GM18907 (cell line): ENCODE results near the gene PTK6.
A peak's percentile ranks its signal among the peaks of the same experiment; 100 is the strongest.

Experiments used
- ATAC-seq: cut with Tn5 transposase; IDR thresholded peaks from one replicate; pipeline ENCODE4 v1.9.1; 2021; ENCODE audit warnings: mild to moderate bottlenecking, moderate library complexity; ENCODE audit not compliant: unreplicated experiment

Gene PTK6

DNA sequence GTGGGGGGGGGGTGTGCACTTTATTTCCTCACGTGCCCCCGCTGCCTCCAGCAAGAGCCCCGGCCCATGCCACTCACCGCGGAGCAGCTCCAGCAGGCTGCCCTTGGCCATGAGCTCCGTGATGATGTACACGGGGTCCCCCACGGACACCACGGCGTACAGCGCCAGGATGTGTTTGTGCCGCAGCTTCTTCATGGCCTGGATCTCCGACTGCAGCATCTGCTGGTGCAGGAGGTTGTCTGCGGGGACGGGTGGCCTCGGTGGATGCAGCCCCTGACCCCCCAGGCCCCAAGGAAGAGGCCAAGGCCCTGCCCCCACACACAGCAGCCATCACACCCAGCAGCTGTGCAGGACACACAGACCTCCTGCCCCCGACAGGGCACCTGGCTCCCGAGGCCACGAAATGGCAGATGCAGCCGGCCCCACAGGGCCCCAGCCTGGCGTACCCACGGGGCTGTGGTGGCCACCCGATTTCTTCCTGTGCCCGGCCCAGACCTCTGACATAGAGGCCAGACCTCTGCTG lies 4.7 kb downstream of the PTK6 start:
- no peak for ATAC-seq

DNA sequence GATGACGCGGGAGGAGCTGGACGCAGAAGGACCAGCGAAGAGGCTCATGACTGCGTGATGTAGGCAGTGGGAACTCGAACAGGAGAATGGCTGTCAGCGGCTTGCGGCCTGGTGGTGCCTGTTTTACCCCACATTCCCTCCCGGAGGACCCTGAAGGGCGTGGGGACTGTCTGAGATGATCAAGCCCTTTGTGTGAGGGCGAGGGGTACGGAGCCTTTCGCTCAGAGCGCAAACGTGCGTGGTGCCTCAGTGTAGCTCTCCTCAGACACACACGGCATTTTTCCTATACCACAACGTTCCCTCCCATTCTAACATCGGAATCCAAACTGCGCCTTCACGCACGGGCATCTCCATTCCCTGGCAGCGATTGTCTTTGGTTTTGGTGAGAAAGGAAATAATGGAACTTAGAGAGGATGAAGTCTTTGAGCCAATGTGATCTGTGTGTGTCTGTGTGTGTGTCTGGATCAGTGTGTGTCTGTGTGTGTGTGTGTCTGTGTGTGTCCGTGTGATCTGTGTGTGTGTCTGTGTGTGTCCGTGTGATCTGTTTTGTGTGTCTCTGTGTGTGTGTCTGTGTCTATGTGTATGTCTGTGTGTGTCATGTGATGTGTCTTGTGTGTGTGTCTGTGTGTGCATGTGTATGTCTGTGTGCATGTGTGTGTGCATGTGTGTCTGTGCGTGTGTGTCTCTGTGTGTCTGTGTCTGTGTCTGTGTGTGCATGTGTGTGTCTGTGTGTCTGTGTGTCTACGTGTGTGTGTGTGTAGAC lies 5.3 kb downstream of the PTK6 start:
- no peak for ATAC-seq

DNA sequence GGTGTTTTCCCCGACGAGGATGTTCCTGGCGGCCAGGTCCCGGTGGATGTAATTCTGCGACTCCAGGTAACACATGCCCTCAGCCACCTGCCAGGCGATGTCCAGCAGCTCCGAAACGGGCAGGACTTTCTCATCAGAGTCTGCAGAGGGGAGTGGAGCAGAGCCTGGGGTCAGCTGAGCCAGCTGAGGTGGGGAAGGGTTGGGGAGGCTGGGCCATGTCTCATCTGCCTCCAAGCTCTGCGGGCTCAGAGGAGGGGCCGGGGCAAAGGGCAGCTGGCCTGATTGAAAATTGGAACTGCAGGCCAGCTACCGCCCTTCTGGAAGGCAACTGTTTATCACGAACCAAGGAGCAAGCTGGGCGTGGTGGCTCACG lies 6.4 kb downstream of the PTK6 start:
- ATAC-seq = no peak

DNA sequence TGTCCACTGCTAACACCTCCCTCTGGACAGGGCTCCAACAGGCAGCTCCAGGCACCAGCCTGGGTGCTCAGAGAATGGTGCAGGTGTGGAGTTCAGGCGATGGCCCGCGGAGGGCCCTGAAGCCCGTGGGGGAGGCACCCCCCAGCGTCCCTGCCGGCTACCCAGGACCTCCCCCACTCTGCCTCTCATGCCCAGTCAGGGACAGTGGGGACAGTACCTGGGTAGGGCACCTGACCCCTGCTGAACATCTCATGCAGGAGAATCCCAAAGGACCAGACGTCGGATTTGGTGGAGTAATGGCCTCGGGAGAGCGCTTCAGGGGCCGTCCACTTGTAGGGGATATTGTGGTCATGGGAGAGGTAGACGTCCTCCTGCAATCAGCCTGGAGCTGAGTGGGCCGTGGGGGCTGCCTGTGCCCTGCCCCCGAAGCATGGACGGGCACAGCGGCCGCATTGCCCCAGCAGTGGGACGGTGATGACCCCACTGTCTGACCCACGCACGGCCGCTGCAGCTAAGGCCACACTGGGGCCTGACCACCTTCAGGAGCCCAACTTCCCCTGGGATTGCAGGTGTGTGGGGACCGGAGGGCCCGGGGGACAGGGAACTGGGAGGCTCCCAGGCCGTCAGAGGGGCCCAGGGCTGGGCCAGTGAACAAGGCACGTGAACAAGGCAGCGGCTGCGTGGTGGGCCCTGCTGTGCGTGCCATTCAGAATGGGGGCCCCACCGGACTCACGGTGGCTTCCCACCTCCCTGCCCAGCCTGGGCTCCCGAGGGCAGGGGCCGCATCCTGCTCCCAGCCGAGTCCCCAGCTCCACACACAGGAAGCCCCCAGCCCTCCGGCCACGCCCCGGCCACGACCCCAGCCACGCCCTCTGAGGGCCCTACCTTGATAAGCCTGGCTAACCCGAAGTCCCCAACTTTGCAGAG lies 7.1 kb downstream of the PTK6 start:
- no peak for ATAC-seq

DNA sequence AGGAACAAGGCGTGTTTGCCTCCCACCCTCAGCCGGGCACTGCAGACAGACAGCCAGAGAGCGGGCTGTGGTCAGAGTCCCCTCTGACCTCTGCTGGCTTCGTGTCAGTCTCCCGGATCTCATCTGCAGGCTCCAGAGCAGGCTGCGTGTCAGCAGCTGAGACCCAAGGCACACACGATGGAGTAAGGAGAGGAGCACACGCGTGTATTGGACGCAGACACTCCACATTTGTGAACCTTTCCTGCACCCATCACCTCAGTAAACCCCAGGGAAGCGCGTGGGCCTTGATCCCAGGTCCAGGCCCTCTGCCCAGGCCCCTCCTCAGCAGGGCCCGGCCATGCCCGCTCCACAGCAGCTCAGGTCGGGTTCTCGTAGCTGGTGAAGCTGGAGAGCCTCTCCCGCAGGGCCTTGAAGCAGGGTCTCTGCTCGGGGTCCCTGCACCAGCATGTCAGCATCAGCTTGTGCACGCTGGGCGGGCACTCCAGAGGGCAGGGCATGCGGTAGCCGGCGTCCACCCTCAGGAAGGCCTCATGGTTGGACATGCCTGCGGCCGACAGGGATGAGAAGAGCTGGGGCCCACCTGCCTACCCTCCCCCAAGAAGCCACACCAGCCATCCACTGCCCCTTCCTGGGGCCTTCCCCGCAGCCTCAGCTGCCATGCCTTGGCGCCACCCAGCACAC lies 7.9 kb downstream of the PTK6 start:
- no peak for ATAC-seq

DNA sequence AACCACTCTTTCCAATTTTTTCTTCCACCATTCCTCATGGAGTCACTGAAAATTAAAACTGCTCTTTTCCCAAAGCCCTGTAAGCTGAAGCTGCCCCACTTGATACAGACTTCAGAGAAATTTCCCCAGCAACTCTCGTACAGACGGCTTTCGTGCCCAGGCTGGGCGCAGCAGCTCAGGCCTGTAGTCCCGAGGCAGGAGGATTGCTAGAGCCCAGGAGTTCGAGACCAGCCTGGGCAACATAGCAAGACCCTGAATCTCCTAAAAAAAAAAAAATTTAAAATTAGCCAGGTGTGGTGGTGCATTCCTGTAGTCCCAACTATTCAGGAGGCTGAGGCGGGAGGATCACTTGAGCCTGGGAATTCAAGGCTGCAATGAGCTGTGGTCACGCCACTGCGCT lies 10.0 kb downstream of the PTK6 start:
- no peak for ATAC-seq

DNA sequence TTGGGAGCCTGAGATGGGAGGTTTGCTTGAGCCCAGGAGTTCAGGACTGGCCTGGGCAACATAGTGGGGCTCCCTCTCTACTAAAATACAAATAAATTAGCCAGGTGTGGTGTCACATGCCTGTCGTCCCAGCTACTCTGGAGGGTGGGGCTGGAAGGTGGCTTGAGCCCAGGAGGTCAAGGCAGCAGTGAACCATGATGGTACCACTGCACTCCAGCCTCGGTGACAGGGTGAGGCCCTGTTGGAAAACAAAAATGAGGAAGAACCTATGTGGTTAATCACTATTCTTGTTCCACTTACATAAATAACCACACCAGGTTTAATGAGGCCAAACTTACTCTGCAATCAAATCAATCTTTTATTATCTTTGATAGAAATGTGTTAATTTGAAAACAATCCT lies 11.2 kb downstream of the PTK6 start:
- ATAC-seq = no peak

DNA sequence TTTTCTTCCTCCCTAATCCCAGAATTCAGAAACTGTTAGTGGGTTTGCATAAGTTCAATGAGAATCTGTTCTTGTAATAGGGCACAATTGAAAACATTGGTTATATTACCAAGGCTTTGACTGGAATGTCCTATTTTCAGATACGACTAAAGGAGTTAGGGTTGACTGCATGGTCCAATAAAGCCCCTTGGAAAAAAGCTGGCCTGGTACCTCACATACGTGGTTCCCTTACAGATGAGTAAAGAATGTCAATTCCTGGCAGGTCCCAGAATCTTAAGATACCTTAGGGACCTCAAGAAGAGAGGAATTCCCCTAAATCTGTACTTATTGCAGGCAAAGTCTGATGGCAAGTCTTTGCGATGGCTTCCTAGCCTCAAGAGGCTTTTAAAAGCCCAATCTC lies 12.0 kb downstream of the PTK6 start:
- ATAC-seq = no peak

DNA sequence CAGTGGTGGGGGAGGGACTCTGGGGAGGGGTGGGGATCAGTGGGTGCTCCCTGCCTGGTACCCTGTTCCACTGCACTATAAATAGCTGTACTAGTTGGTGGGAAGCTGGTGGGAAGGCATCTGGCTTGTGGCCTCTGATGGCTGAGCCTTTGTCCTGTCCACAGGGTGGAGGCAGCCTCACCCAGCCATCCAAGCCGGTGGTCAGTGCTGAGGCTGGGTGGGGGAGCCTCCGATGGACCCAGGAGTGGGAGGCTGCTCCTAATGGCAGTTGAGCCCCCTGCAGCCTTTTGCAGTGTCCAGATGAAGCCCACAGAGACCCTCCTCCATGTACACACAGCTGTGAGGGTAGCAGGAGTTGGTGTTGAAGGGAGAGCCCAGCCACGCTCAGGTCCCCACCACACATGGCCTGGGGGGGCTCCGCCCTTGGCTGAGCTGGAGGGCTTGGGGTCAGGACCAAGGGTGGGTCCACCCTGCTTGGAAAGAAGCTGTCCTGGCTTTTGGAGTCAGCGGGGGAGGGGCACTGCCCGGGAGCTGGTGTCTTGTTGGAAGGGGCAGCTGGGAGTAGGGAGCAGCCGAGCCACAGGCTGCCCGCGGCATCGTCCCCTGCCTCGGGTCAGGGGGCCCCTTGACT lies 14.1 kb downstream of the PTK6 start:
- no peak for ATAC-seq

DNA sequence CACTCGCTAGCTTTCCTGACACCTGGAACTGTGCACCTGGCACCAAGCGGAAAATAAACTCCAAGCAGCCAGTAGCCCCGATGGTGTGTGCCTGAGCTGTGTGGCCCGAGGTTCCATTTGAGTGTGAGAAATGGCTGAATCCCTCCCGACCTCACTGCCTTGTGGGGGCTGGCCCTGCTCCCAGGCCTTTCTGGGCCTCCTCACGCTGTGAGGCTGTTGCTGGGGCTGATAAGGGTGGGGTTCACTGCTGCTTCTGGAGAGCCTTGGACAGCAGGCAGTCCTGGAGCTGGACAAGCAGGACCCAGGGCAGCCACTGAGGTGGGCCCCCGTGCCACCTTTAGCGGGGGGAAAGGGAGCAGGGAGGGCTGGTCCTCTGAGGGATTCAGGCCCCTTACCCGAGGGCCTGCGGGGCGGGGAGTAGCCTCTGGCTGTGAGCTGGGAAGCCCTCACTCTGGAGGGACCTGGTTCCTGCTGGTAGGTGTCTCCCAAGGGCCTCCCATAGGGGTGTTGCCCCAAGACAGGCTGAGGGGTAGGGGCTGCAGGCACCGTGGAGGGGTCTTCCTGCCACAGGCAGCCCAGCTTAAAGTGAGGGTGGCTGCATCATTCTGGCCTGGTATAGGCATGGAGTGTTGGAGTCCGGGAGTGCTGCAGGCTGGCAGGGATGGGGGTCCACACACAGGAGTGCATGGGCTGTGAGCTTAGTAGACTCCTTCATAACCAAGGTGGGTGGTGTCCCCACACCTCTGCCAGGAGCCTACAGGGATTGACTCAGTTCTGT lies 14.9 kb downstream of the PTK6 start:
- no peak for ATAC-seq

DNA sequence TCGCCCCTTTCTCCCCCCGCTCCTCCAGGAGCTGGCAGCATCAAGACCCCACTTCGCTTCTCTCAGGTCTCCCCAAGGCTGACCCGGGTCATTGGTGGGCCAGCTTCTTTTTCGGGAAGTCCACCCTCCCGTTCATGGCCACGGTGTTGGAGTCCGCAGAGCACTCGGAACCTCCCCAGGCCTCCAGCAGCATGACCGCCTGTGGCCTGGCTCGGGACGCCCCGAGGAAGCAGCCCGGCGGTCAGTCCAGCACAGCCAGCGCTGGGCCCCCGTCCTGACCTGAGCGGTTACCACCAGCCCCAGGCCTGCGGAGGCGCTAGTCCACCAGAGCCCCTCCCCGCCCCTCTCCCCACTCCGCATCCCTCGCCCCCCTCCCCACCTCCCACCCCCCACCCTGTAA lies 15.6 kb downstream of the PTK6 start:
- no peak for ATAC-seq

DNA sequence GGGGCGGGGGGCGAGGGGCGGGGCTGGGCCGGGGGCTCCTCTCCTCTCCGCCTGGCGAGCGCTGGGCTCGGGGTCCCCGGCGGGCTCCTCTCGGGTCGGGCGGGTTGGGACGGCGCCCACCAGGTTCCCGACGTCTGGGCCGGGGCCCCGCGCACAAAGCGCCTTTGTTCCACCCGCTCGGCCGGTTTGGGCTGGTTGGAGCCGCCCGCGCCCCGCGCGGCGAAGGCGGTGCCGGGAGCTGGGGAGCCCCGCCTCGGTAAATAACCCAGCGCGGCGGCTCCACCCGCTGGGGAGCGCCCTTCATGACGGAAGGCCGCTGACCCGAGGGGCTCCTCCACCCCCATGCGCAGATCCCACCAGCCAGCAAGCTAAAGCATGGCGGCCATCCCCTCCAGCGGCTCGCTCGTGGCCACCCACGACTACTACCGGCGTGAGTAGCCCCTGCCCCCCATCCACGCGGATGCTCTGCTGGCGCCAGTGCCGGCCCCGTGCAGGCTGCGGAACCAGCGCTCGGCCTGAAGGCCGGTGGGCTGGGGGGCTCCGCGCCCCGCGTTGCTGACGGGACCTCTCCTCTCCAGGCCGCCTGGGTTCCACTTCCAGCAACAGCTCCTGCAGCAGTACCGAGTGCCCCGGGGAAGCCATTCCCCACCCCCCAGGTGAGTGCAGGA lies 16.1 kb downstream of the PTK6 start:
- peak; percentile 39 for ATAC-seq

DNA sequence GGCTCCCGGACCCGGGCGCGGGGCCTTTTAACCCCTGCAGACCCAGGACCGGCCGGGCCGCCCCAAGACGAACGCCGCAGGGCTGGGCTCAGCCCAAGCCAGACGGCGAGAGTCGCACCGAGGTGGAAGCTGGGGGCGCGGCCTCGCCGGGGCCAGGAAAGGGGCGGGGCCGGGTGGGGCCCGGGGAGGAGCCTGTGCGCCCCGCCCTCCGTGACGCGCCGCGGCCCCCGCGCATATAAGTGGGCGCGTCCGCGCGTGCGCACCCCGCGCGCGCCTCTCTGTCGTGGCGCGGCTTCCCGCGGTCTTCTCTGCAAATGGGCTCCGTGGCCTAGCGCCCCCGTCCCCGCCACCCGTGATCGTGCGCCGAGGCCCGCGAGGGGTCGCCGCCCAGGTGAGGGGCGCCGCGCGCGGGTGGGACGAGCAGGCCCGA lies 16.7 kb downstream of the PTK6 start, which contains the start of gene PPDPF:
PPDPF (plus strand) TSS at position 262 of the 430 bp plus-strand sequence. CDS start 544 bp downstream, outside the sequence.
- ATAC-seq = peak; percentile 60

DNA sequence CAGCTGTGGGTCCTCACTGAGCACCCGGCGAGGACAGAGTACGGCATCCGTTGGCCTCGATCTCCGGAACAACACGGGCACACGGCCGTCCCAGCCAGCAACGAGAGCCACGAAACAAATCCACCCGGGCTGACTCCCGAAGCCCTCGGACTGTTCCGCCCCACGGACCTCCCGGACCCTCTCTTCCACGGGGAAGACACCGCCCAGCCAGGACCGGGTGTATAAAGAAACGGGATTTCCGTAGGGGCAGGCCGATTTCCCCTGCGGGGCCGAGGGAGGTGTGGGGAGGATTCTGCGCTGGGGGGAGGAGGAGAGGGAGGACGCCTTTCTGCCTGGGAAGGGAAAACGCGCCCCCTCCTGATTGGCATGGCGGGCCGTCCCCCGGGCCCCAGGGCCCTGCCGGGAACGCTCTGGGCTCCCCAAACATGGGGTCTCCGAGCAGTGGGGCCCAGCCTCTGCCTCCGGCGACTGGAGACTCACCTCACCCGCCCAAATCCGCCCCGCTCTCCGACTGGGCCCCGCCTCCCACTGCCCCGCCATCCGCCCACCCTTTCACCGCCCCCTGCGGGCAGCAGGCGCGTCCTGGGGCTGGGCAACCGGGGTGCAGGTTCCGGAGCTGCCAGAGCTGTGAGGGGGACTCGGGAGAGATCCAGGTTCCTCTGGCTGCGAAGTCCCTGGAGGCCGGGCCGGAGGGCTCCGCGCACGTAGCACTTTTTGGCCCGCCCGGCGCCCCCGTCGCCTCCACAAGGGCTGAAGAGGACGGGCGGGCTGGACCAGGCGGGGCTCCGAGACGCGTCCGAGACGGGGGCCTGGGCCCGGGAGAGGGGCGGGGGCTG lies 17.3 kb downstream of the PTK6 start:
- peak; percentile 43 for ATAC-seq

DNA sequence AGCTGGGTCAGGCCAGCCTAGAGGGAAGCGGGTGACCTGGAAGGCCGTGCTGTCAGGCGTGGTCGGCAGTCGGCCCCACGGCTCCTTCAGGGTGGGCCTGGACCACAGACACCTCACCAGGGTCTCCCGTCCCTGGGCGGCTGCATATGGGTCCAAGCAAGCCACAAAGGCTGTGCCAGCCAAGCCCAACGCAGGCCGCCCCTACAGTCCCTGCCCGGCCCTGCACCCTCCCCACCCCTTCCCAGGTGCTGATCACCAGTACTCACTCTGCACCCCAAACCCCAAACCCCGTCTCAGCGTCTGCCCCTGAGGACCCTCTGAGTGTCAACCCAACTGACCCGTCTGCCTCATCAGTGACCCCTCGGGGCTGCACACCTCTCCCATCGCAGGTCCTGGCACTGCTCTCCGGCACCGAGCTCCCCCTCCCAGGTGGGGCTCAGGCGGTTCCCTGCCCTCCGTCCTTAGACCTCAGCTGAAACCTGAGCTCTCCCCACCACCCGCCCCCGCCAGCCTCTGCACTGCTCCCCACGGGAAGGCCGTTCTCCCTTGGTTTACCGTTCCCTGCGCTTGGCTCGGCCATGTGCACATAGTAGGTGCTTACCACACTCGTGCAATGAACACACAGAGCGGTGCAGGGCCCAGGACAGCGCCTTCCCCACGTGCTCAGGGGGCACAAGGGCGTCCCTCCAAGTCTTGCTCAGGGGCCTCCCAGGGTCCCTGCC lies 18.1 kb downstream of the PTK6 start:
- ATAC-seq = no peak

DNA sequence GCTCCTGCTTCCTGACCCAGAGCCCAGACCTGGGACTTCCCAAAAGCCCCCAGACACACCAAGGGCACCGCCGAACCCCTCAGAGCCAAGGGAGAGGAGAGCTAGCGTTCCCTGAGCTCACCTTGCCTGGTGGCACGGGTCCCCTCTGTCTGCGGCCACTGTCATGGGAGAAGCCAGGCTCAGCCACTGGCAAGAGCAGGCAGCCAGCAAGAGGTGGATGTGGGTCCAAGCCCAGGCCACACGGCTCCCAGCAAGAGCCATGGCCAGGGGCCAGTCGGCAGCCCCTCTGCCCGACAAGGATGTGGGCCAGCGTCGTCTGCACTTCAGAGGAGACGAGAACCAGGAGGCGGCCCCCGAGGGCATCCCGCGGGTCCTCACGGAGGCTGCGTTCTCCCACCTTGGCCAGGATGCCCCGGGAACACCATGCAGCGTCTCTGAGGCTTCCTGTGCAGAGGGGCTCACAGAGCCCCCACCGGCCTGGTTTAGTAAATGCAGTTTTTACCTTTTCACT lies 18.8 kb downstream of the PTK6 start:
- no peak for ATAC-seq
